ENCODE measurements around the gene CRB1.

Gene CRB1

GRCh38 chr1:197435224-197435623 is 167.2 kb downstream of the CRB1 start:
- Mint-ChIP-seq H3K27me3 (no peaks in the 10 kb centered on the region), H3K9me3 (ENCODE audit: low read depth) (no peaks in the 10 kb centered on the region), H3K4me1 (ENCODE audit: low read depth) (no peaks in the 10 kb centered on the region), H3K36me3 (no peaks in the 10 kb centered on the region), H3K27ac (no peak overlapping the region), H3K4me3 (no peak overlapping the region)

- Mint-ChIP-seq H3K36me3 (no peaks in the 10 kb centered on the region), H3K27ac (no peak overlapping the region), H3K9me3 (ENCODE audit: low read depth) (no peaks in the 10 kb centered on the region), H3K27me3 (peaks cover 2% of the 10 kb centered on the region), H3K4me1 (ENCODE audit: low read depth) (no peaks in the 10 kb centered on the region), H3K4me3 (no peak overlapping the region)
These were observed 169.5 kb downstream of the CRB1 start for GRCh38 chr1:197437601-197438000.

- H3K27ac Mint-ChIP-seq: no peak overlapping the region
- no peaks in the 10 kb centered on the region for H3K4me1 Mint-ChIP-seq (ENCODE audit: low read depth)
- H3K36me3 Mint-ChIP-seq: no peaks in the 10 kb centered on the region
- no peaks in the 10 kb centered on the region for H3K9me3 Mint-ChIP-seq (ENCODE audit: low read depth)
- peaks cover 2% of the 10 kb centered on the region for H3K27me3 Mint-ChIP-seq
- no peak overlapping the region for H3K4me3 Mint-ChIP-seq
These were observed 170.1 kb downstream of the CRB1 start for GRCh38 chr1:197438010-197438790.

- no peaks in the 10 kb centered on the region for H3K36me3 Mint-ChIP-seq
- no peak overlapping the region for H3K27ac Mint-ChIP-seq
- no peaks in the 10 kb centered on the region for H3K4me1 Mint-ChIP-seq (ENCODE audit: low read depth)
- no peak overlapping the region for H3K4me3 Mint-ChIP-seq
- H3K27me3 Mint-ChIP-seq: peaks cover 2% of the 10 kb centered on the region
- H3K9me3 Mint-ChIP-seq (ENCODE audit: low read depth): no peaks in the 10 kb centered on the region
These were observed 171.7 kb downstream of the CRB1 start for GRCh38 chr1:197439708-197440280.

- Mint-ChIP-seq H3K9me3 (ENCODE audit: low read depth) (no peaks in the 10 kb centered on the region), H3K36me3 (no peaks in the 10 kb centered on the region), H3K4me3 (no peak overlapping the region), H3K4me1 (ENCODE audit: low read depth) (no peaks in the 10 kb centered on the region), H3K27me3 (peaks cover 2% of the 10 kb centered on the region), H3K27ac (no peak overlapping the region)
These were observed 172.7 kb downstream of the CRB1 start for GRCh38 chr1:197440715-197441114.

- H3K4me3 Mint-ChIP-seq: no peak overlapping the region
These were observed 174.0 kb downstream of the CRB1 start for GRCh38 chr1:197441999-197442414.

GRCh38 chr1:197444755-197445154 is 176.7 kb downstream of the CRB1 start:
- Mint-ChIP-seq H3K27ac (no peak overlapping the region), H3K4me1 (ENCODE audit: low read depth) (peaks cover 5% of the 10 kb centered on the region), H3K27me3 (peaks cover 2% of the 10 kb centered on the region), H3K36me3 (no peaks in the 10 kb centered on the region), H3K4me3 (no peak overlapping the region), H3K9me3 (ENCODE audit: low read depth) (no peaks in the 10 kb centered on the region)

More at GRCh38 chr1:197441999-197442414, 174.0 kb downstream of the CRB1 start:
- Mint-ChIP-seq H3K27me3 (peaks cover 2% of the 10 kb centered on the region), H3K4me1 (ENCODE audit: low read depth) (no peaks in the 10 kb centered on the region), H3K27ac (no peak overlapping the region), H3K9me3 (ENCODE audit: low read depth) (no peaks in the 10 kb centered on the region), H3K36me3 (no peaks in the 10 kb centered on the region)

- Mint-ChIP-seq H3K27ac (no peak overlapping the region), H3K27me3 (no peaks in the 10 kb centered on the region), H3K36me3 (peaks cover 3% of the 10 kb centered on the region), H3K4me3 (no peak overlapping the region), H3K4me1 (ENCODE audit: low read depth) (peaks cover 5% of the 10 kb centered on the region), H3K9me3 (ENCODE audit: low read depth) (no peaks in the 10 kb centered on the region)
These were observed 180.2 kb downstream of the CRB1 start for GRCh38 chr1:197448121-197448779.

GRCh38 chr1:197451381-197451780 is 183.3 kb downstream of the CRB1 start:
- peaks cover 5% of the 10 kb centered on the region for H3K4me1 Mint-ChIP-seq (ENCODE audit: low read depth)
- H3K27me3 Mint-ChIP-seq: no peaks in the 10 kb centered on the region
- H3K36me3 Mint-ChIP-seq: peaks cover 3% of the 10 kb centered on the region
- H3K27ac Mint-ChIP-seq: no peak overlapping the region
- H3K4me3 Mint-ChIP-seq: no peak overlapping the region
- no peaks in the 10 kb centered on the region for H3K9me3 Mint-ChIP-seq (ENCODE audit: low read depth)

GRCh38 chr1:197453376-197454058 is 185.5 kb downstream of the CRB1 start:
- Mint-ChIP-seq H3K9me3 (ENCODE audit: low read depth) (no peaks in the 10 kb centered on the region), H3K4me3 (no peak overlapping the region), H3K27me3 (no peaks in the 10 kb centered on the region), H3K36me3 (peaks cover 3% of the 10 kb centered on the region), H3K27ac (no peak overlapping the region), H3K4me1 (ENCODE audit: low read depth) (peaks cover 1% of the 10 kb centered on the region)

GRCh38 chr1:197462539-197462938 is 194.5 kb downstream of the CRB1 start:
- Mint-ChIP-seq H3K4me3 (no peak overlapping the region), H3K27me3 (no peaks in the 10 kb centered on the region), H3K9me3 (ENCODE audit: low read depth) (no peaks in the 10 kb centered on the region), H3K27ac (no peak overlapping the region), H3K4me1 (ENCODE audit: low read depth) (no peaks in the 10 kb centered on the region), H3K36me3 (no peaks in the 10 kb centered on the region)

- no peaks in the 10 kb centered on the region for H3K36me3 Mint-ChIP-seq
- H3K27me3 Mint-ChIP-seq: no peaks in the 10 kb centered on the region
- H3K9me3 Mint-ChIP-seq (ENCODE audit: low read depth): no peaks in the 10 kb centered on the region
- no peaks in the 10 kb centered on the region for H3K4me1 Mint-ChIP-seq (ENCODE audit: low read depth)
- H3K27ac Mint-ChIP-seq: no peak overlapping the region
- H3K4me3 Mint-ChIP-seq: no peak overlapping the region
These were observed 195.1 kb downstream of the CRB1 start for GRCh38 chr1:197463142-197463541.

GRCh38 chr1:197464044-197464443 is 196.0 kb downstream of the CRB1 start:
- Mint-ChIP-seq H3K27me3 (no peaks in the 10 kb centered on the region), H3K4me1 (ENCODE audit: low read depth) (no peaks in the 10 kb centered on the region), H3K4me3 (no peak overlapping the region), H3K27ac (no peak overlapping the region), H3K36me3 (no peaks in the 10 kb centered on the region), H3K9me3 (ENCODE audit: low read depth) (no peaks in the 10 kb centered on the region)

GRCh38 chr1:197465528-197466327 is 197.7 kb downstream of the CRB1 start:
- Mint-ChIP-seq H3K27ac (no peak overlapping the region), H3K27me3 (no peaks in the 10 kb centered on the region)

More at GRCh38 chr1:197465528-197466327, 197.7 kb downstream of the CRB1 start:
- Mint-ChIP-seq H3K36me3 (no peaks in the 10 kb centered on the region), H3K4me3 (no peak overlapping the region), H3K4me1 (ENCODE audit: low read depth) (no peaks in the 10 kb centered on the region), H3K9me3 (ENCODE audit: low read depth) (no peaks in the 10 kb centered on the region)

All from activated naive CD8-positive, alpha-beta T cell (primary cell).